ENCODE measurements around the gene ILF2. TPM values are rescaled to one million over a fixed set of nuclear protein-coding genes. Genes with fewer than 3 reads are reported as not detected.

ILF2 gene
- total and polyA plus RNA-seq, 9 donors: 158 to 217 (median 179) TPM

GRCh38 chr1:153629971-153630370 lies 40.8 kb downstream of the ILF2 start:
- peaks cover 7% of the 10 kb centered on the region for H3K36me3 ChIP-seq (ENCODE audit: control insufficient read depth, insufficient read depth, low read length)
- peak overlapping the region; percentile 55 for H3K27ac ChIP-seq (ENCODE audit: low read length)
- H3K9me3 ChIP-seq (replicated peaks; ENCODE audit: control insufficient read depth, low read depth, low read length): no peaks in the 10 kb centered on the region
- DNase-seq: no peak
- no peak overlapping the region for H3K4me3 ChIP-seq (ENCODE audit: low read length)
- WGBS (ENCODE audit: insufficient coverage): 86% methylated on average over 1 of the region's 1 CpG
- H3K27me3 ChIP-seq (ENCODE audit: control insufficient read depth, insufficient read depth, low read length): no peaks in the 10 kb centered on the region
- H3K4me1 ChIP-seq (ENCODE audit: control insufficient read depth, insufficient read depth, low read length): peaks cover 61% of the 10 kb centered on the region

GRCh38 chr1:153629343-153629665 lies 41.5 kb downstream of the ILF2 start:
- peaks cover 60% of the 10 kb centered on the region for H3K4me1 ChIP-seq (ENCODE audit: control insufficient read depth, insufficient read depth, low read length)
- H3K27me3 ChIP-seq (ENCODE audit: control insufficient read depth, insufficient read depth, low read length): no peaks in the 10 kb centered on the region
- H3K4me3 ChIP-seq (ENCODE audit: low read length): no peak overlapping the region
- peaks cover 11% of the 10 kb centered on the region for H3K36me3 ChIP-seq (ENCODE audit: control insufficient read depth, insufficient read depth, low read length)
- peak overlapping the region; percentile 55 for H3K27ac ChIP-seq (ENCODE audit: low read length)
- DNase-seq: no peak
- H3K9me3 ChIP-seq (replicated peaks; ENCODE audit: control insufficient read depth, low read depth, low read length): no peaks in the 10 kb centered on the region
- WGBS (ENCODE audit: insufficient coverage): 0% methylated on average over 1 of the region's 5 CpGs

- no peak for DNase-seq
- H3K36me3 ChIP-seq (ENCODE audit: control insufficient read depth, insufficient read depth, low read length): peaks cover 15% of the 10 kb centered on the region
- no peaks in the 10 kb centered on the region for H3K27me3 ChIP-seq (ENCODE audit: control insufficient read depth, insufficient read depth, low read length)
- no peak overlapping the region for H3K4me3 ChIP-seq (ENCODE audit: low read length)
- H3K4me1 ChIP-seq (ENCODE audit: control insufficient read depth, insufficient read depth, low read length): peaks cover 60% of the 10 kb centered on the region
- H3K27ac ChIP-seq (ENCODE audit: low read length): peak overlapping the region; percentile 55
- 57% methylated on average over 3 of the region's 6 CpGs for WGBS (ENCODE audit: insufficient coverage)
- no peaks in the 10 kb centered on the region for H3K9me3 ChIP-seq (replicated peaks; ENCODE audit: control insufficient read depth, low read depth, low read length)
Measured at GRCh38 chr1:153628638-153629342, 42.0 kb downstream of the ILF2 start.

- no peak for DNase-seq
- H3K27ac ChIP-seq (ENCODE audit: low read length): peak within 1 kb of the TSS; percentile 81
Measured at GRCh38 chr1:153627715-153628626, 42.8 kb downstream of the ILF2 start, which contains the start of gene S100A1. S100A1 (plus strand) TSS chr1:153628434; CDS start chr1:153630522, 2,088 bp downstream.

GRCh38 chr1:153626904-153627714 lies 43.7 kb downstream of the ILF2 start, which contains the start of gene S100A13:
S100A13 (minus strand) TSS chr1:153627505; CDS start chr1:153626472, 1,033 bp downstream.
- DNase-seq: peak; percentile 93
- H3K27me3 ChIP-seq (ENCODE audit: control insufficient read depth, insufficient read depth, low read length): no peaks in the 10 kb centered on the region
- WGBS (ENCODE audit: insufficient coverage): 0% methylated on average over 14 of the region's 28 CpGs
- H3K27ac ChIP-seq (ENCODE audit: low read length): peak within 1 kb of the TSS; percentile 81
- H3K9me3 ChIP-seq (replicated peaks; ENCODE audit: control insufficient read depth, low read depth, low read length): no peaks in the 10 kb centered on the region
- peaks cover 22% of the 10 kb centered on the region for H3K36me3 ChIP-seq (ENCODE audit: control insufficient read depth, insufficient read depth, low read length)
- peak within 1 kb of the TSS; percentile 68 for H3K4me3 ChIP-seq (ENCODE audit: low read length)
- H3K4me1 ChIP-seq (ENCODE audit: control insufficient read depth, insufficient read depth, low read length): peaks cover 52% of the 10 kb centered on the region

More at GRCh38 chr1:153627715-153628626, 42.8 kb downstream of the ILF2 start, which contains the start of gene S100A1:
- 86% methylated on average over 1 of the region's 10 CpGs for WGBS (ENCODE audit: insufficient coverage)
- H3K27me3 ChIP-seq (ENCODE audit: control insufficient read depth, insufficient read depth, low read length): no peaks in the 10 kb centered on the region
- peaks cover 18% of the 10 kb centered on the region for H3K36me3 ChIP-seq (ENCODE audit: control insufficient read depth, insufficient read depth, low read length)
- no peaks in the 10 kb centered on the region for H3K9me3 ChIP-seq (replicated peaks; ENCODE audit: control insufficient read depth, low read depth, low read length)
- peaks cover 53% of the 10 kb centered on the region for H3K4me1 ChIP-seq (ENCODE audit: control insufficient read depth, insufficient read depth, low read length)
- H3K4me3 ChIP-seq (ENCODE audit: low read length): peak within 1 kb of the TSS; percentile 68

- Histone ChIP-seq H3K4me1 (ENCODE audit: control insufficient read depth, insufficient read depth, low read length) (peaks cover 52% of the 10 kb centered on the region), H3K36me3 (ENCODE audit: control insufficient read depth, insufficient read depth, low read length) (peaks cover 22% of the 10 kb centered on the region), H3K27me3 (ENCODE audit: control insufficient read depth, insufficient read depth, low read length) (no peaks in the 10 kb centered on the region), H3K27ac (ENCODE audit: low read length) (peak overlapping the region; percentile 81), H3K4me3 (ENCODE audit: low read length) (peak overlapping the region; percentile 68), H3K9me3 (replicated peaks; ENCODE audit: control insufficient read depth, low read depth, low read length) (no peaks in the 10 kb centered on the region)
- 37% methylated on average over 2 of the region's 3 CpGs for WGBS (ENCODE audit: insufficient coverage)
- DNase-seq: no peak
Measured at GRCh38 chr1:153626477-153626903, 44.3 kb downstream of the ILF2 start.

GRCh38 chr1:153624965-153625611 lies 45.7 kb downstream of the ILF2 start:
- H3K4me3 ChIP-seq (ENCODE audit: low read length): no peak overlapping the region
- H3K27ac ChIP-seq (ENCODE audit: low read length): no peak overlapping the region
- no peak for DNase-seq
- peaks cover 22% of the 10 kb centered on the region for H3K36me3 ChIP-seq (ENCODE audit: control insufficient read depth, insufficient read depth, low read length)
- H3K27me3 ChIP-seq (ENCODE audit: control insufficient read depth, insufficient read depth, low read length): no peaks in the 10 kb centered on the region
- WGBS (ENCODE audit: insufficient coverage): 89% methylated on average over 7 of the region's 10 CpGs
- no peaks in the 10 kb centered on the region for H3K9me3 ChIP-seq (replicated peaks; ENCODE audit: control insufficient read depth, low read depth, low read length)
- peaks cover 46% of the 10 kb centered on the region for H3K4me1 ChIP-seq (ENCODE audit: control insufficient read depth, insufficient read depth, low read length)

- H3K4me1 ChIP-seq (ENCODE audit: control insufficient read depth, insufficient read depth, low read length): peaks cover 27% of the 10 kb centered on the region
Measured at GRCh38 chr1:153623101-153623500, 47.7 kb downstream of the ILF2 start.

GRCh38 chr1:153619171-153619570 lies 51.6 kb downstream of the ILF2 start:
- no peak overlapping the region for H3K27ac ChIP-seq (ENCODE audit: low read length)
- H3K4me3 ChIP-seq (ENCODE audit: low read length): no peak overlapping the region
- no peaks in the 10 kb centered on the region for H3K9me3 ChIP-seq (replicated peaks; ENCODE audit: control insufficient read depth, low read depth, low read length)
- 83% methylated on average over 1 of the region's 6 CpGs for WGBS (ENCODE audit: insufficient coverage)
- peaks cover 20% of the 10 kb centered on the region for H3K4me1 ChIP-seq (ENCODE audit: control insufficient read depth, insufficient read depth, low read length)
- DNase-seq: no peak
- H3K27me3 ChIP-seq (ENCODE audit: control insufficient read depth, insufficient read depth, low read length): no peaks in the 10 kb centered on the region
- H3K36me3 ChIP-seq (ENCODE audit: control insufficient read depth, insufficient read depth, low read length): peaks cover 23% of the 10 kb centered on the region

More at GRCh38 chr1:153623101-153623500, 47.7 kb downstream of the ILF2 start:
- Histone ChIP-seq H3K4me3 (ENCODE audit: low read length) (no peak overlapping the region), H3K9me3 (replicated peaks; ENCODE audit: control insufficient read depth, low read depth, low read length) (no peaks in the 10 kb centered on the region), H3K27ac (ENCODE audit: low read length) (no peak overlapping the region), H3K27me3 (ENCODE audit: control insufficient read depth, insufficient read depth, low read length) (no peaks in the 10 kb centered on the region), H3K36me3 (ENCODE audit: control insufficient read depth, insufficient read depth, low read length) (peaks cover 35% of the 10 kb centered on the region)
- no peak for DNase-seq
- 69% methylated on average over 7 of the region's 7 CpGs for WGBS (ENCODE audit: insufficient coverage)

Measured in muscle of leg (tissue), 11 donors.